ENCODE measurements around the gene NT5DC3.

NT5DC3 gene

DNA sequence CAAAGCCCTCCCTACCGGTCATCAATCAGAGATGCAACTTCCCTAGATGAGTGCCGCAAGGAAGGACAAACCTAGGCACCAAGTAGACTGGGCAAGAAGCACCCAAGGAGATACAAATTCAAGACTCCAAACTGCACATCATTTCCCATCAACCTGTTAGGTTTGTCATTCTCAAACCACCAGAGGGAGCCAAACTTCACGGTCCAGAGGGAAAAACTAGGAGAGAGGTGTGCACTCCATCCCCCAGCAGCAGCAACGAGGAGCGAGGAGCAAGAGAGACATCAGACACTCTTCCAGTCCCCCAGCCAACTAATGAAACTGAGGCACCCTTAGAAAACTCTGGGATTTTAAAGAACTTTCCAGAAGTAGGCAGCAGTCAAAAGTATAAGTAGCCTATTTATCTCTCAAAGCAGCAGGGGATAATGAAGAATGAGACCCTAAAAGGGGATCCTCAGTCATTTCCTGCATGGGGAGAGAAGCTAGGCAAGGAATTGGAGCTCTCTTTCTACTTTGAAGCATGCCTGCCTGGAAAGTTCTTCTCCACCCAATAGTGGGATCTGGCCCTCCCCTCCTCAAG lies 37.0 kb upstream of the NT5DC3 start:
- peak in 1 of 2 donors; percentile 36 for DNase-seq
- H3K9me3 ChIP-seq = no peaks in the 10 kb centered on the region

GRCh38 chr12:103877288-103877687 lies 36.3 kb upstream of the NT5DC3 start:
- TF ChIP-seq, protein P1, sequence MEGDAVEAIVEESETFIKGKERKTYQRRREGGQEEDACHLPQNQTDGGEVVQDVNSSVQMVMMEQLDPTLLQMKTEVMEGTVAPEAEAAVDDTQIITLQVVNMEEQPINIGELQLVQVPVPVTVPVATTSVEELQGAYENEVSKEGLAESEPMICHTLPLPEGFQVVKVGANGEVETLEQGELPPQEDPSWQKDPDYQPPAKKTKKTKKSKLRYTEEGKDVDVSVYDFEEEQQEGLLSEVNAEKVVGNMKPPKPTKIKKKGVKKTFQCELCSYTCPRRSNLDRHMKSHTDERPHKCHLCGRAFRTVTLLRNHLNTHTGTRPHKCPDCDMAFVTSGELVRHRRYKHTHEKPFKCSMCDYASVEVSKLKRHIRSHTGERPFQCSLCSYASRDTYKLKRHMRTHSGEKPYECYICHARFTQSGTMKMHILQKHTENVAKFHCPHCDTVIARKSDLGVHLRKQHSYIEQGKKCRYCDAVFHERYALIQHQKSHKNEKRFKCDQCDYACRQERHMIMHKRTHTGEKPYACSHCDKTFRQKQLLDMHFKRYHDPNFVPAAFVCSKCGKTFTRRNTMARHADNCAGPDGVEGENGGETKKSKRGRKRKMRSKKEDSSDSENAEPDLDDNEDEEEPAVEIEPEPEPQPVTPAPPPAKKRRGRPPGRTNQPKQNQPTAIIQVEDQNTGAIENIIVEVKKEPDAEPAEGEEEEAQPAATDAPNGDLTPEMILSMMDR (IDR thresholded peaks at IDR 0.05) = no peak
- Histone ChIP-seq H3K4me3 (no peak overlapping the region), H3K27ac (no peak overlapping the region), H3K4me1 (no peaks in the 10 kb centered on the region), H3K27me3 (no peaks in the 10 kb centered on the region), H3K9me3 (no peaks in the 10 kb centered on the region), H3K36me3 (no peaks in the 10 kb centered on the region)
- no peak for DNase-seq
- intact Hi-C loops (cut with DNase I; ENCODE audit: low total_unique reads) = loop anchor here (5.0 to 10.0 kb wide), 3 partner anchors 58 to 302 kb away; partner anchors contain the start of genes HSP90B1 and TDG

More for the DNA sequence above, 37.0 kb upstream of the NT5DC3 start:
- Histone ChIP-seq H3K27me3 (no peaks in the 10 kb centered on the region), H3K4me3 (no peak overlapping the region), H3K27ac (no peak overlapping the region), H3K4me1 (no peaks in the 10 kb centered on the region), H3K36me3 (no peaks in the 10 kb centered on the region)
- TF ChIP-seq, protein P1 (IDR thresholded peaks at IDR 0.05) = peak; percentile 57 to 61
- intact Hi-C loops (cut with DNase I; ENCODE audit: low total_unique reads) = loop anchor here (5.0 to 10.0 kb wide), 3 partner anchors 57 to 303 kb away; partner anchors contain the start of genes HSP90B1 and TDG

- H3K27me3 ChIP-seq = no peaks in the 10 kb centered on the region
- no peak overlapping the region for H3K27ac ChIP-seq
- no peaks in the 10 kb centered on the region for H3K4me1 ChIP-seq
- no peak overlapping the region for H3K4me3 ChIP-seq
- TF ChIP-seq, protein P1 (IDR thresholded peaks at IDR 0.05) = no peak
- H3K9me3 ChIP-seq = no peaks in the 10 kb centered on the region
- H3K36me3 ChIP-seq = no peaks in the 10 kb centered on the region
- intact Hi-C loops (cut with DNase I; ENCODE audit: low total_unique reads) = loop anchor here (5.0 to 10.0 kb wide), 3 partner anchors 59 to 301 kb away; partner anchors contain the start of genes HSP90B1 and TDG
- no peak for DNase-seq
Measured at GRCh38 chr12:103875666-103876065, 34.6 kb upstream of the NT5DC3 start.

DNA sequence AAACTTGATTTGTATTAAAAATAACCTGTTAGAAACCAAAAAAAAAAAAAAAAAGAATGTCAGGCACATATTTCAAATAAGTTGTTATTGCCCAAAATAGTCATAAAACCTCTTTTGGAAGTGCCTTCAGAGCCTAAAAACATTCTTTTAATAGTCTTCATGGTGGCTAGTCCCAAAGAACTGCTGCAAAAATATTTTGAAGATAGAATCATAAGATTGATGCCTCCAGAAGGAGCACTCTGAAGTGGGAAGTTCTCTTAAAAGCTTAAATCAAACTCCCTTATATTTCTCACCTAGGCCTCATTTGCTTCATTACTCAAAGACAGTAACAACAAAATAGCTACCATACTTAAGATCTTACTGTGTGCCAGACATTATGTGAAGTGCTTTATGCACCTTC lies 27.2 kb upstream of the NT5DC3 start:
- no peak for DNase-seq

GRCh38 chr12:103865151-103865730 lies 24.2 kb upstream of the NT5DC3 start:
- intact Hi-C loops (cut with DNase I; ENCODE audit: low total_unique reads) = loop anchor here (10.0 kb wide), 1 partner anchor 1770 kb away; no protein-coding TSS in a partner anchor
- TF ChIP-seq, protein P1 (IDR thresholded peaks at IDR 0.05) = no peak
- peaks cover 0 to 71% (median 19%) of the 10 kb centered on the region in 4 donors for H3K4me1 ChIP-seq

More for the DNA sequence above, 27.2 kb upstream of the NT5DC3 start:
- no peak overlapping the region for H3K4me3 ChIP-seq
- intact Hi-C loops (cut with DNase I; ENCODE audit: low total_unique reads) = loop anchor here (2.0 to 10.0 kb wide), 2 partner anchors 63 to 1773 kb away; no protein-coding TSS in a partner anchor
- no peaks in the 10 kb centered on the region for H3K9me3 ChIP-seq
- peaks cover 0 to 58% (median 8%) of the 10 kb centered on the region in 4 donors for H3K4me1 ChIP-seq
- H3K27ac ChIP-seq = peak overlapping the region; percentile 56 to 74
- no peaks in the 10 kb centered on the region for H3K27me3 ChIP-seq
- H3K36me3 ChIP-seq = no peaks in the 10 kb centered on the region
- TF ChIP-seq, protein P1 (IDR thresholded peaks at IDR 0.05) = no peak

More at GRCh38 chr12:103865151-103865730, 24.2 kb upstream of the NT5DC3 start:
- H3K27ac ChIP-seq = peak overlapping the region; percentile 56 to 74
- DNase-seq = no peak
- H3K9me3 ChIP-seq = no peaks in the 10 kb centered on the region
- H3K4me3 ChIP-seq = no peak overlapping the region
- H3K27me3 ChIP-seq = no peaks in the 10 kb centered on the region
- H3K36me3 ChIP-seq = no peaks in the 10 kb centered on the region
